ENCODE results near the gene TSEN15. TPM values are rescaled to one million over a fixed set of nuclear protein-coding genes. Genes with fewer than 3 reads are reported as not detected.

Gene TSEN15
- total RNA-seq, 6 experiments from 2014 or later, result 32.7 to 47.0 (median 40.4) TPM

- H3K9me3 Mint-ChIP-seq, result no peaks in the 10 kb centered on the region
- H3K4me1 Mint-ChIP-seq (ENCODE audit: low read depth), result peaks cover 47% of the 10 kb centered on the region
- peaks cover 14% of the 10 kb centered on the region; the same call in 1 of the 2 replicates for H3K36me3 Mint-ChIP-seq (ENCODE audit: low read depth)
- H3K4me3 Mint-ChIP-seq, result peak overlapping the region; percentile 97
- no peaks in the 10 kb centered on the region for H3K27me3 Mint-ChIP-seq (ENCODE audit: insufficient read depth)
- no peak for TF ChIP-seq CTCF (IDR thresholded peaks at IDR 0.05)
- H3K27ac Mint-ChIP-seq, result peak overlapping the region; percentile 96
- DNase-seq, result no peak
Measured at GRCh38 chr1:184050636-184051035, 894 bp upstream of the TSEN15 start.

GRCh38 chr1:184051138-184051484 lies 419 bp upstream of the TSEN15 start:
- H3K27ac Mint-ChIP-seq, result peak overlapping the region; percentile 96
- H3K9me3 Mint-ChIP-seq, result no peaks in the 10 kb centered on the region
- H3K27me3 Mint-ChIP-seq (ENCODE audit: insufficient read depth), result no peaks in the 10 kb centered on the region
- DNase-seq, result no peak
- peaks cover 50% of the 10 kb centered on the region for H3K4me1 Mint-ChIP-seq (ENCODE audit: low read depth)
- H3K4me3 Mint-ChIP-seq, result peak overlapping the region; percentile 97
- TF ChIP-seq CTCF (IDR thresholded peaks at IDR 0.05), result no peak
- H3K36me3 Mint-ChIP-seq (ENCODE audit: low read depth), result peaks cover 16% of the 10 kb centered on the region; the same call in 1 of the 2 replicates

- Mint-ChIP-seq H3K4me1 (ENCODE audit: low read depth) (peaks cover 60% of the 10 kb centered on the region), H3K9me3 (no peaks in the 10 kb centered on the region), H3K4me3 (peak overlapping the region; percentile 97), H3K27me3 (ENCODE audit: insufficient read depth) (no peaks in the 10 kb centered on the region), H3K27ac (peak overlapping the region; percentile 92), H3K36me3 (ENCODE audit: low read depth) (peaks cover 21% of the 10 kb centered on the region; the same call in 1 of the 2 replicates)
- TF ChIP-seq CTCF (IDR thresholded peaks at IDR 0.05), result no peak
- no peak for DNase-seq
Measured at GRCh38 chr1:184052194-184052559, 647 bp downstream of the TSEN15 start.

- Mint-ChIP-seq H3K9me3 (no peaks in the 10 kb centered on the region), H3K4me1 (ENCODE audit: low read depth) (peaks cover 66% of the 10 kb centered on the region), H3K27me3 (ENCODE audit: insufficient read depth) (no peaks in the 10 kb centered on the region), H3K4me3 (peak overlapping the region; percentile 97), H3K27ac (peak overlapping the region; percentile 92; the same call in 1 of the 2 replicates), H3K36me3 (ENCODE audit: low read depth) (peaks cover 21% of the 10 kb centered on the region; the same call in 1 of the 2 replicates)
- DNase-seq, result no peak
- no peak for TF ChIP-seq CTCF (IDR thresholded peaks at IDR 0.05)
Measured at GRCh38 chr1:184052750-184053149, 1.2 kb downstream of the TSEN15 start.

- peaks cover 77% of the 10 kb centered on the region for H3K4me1 Mint-ChIP-seq (ENCODE audit: low read depth)
- no peak for DNase-seq
- H3K36me3 Mint-ChIP-seq (ENCODE audit: low read depth), result peaks cover 28% of the 10 kb centered on the region; the same call in 1 of the 2 replicates
- no peaks in the 10 kb centered on the region for H3K27me3 Mint-ChIP-seq (ENCODE audit: insufficient read depth)
- H3K4me3 Mint-ChIP-seq, result peak overlapping the region; percentile 33
- no peaks in the 10 kb centered on the region for H3K9me3 Mint-ChIP-seq
- peak overlapping the region; percentile 14; the same call in 1 of the 2 replicates for H3K27ac Mint-ChIP-seq
- no peak for TF ChIP-seq CTCF (IDR thresholded peaks at IDR 0.05)
Measured at GRCh38 chr1:184053881-184054280, 2.4 kb downstream of the TSEN15 start.

Measured in HFFc6 (cell line).